Transverse colon (tissue), 3 donors: ENCODE measurements around the gene NMD3.

ENCODE experiments used
- EP300 ChIP-seq: sonication (generic); formaldehyde crosslinking; IDR thresholded peaks from one replicate; pipeline ENCODE4 v1.6.1; 2017; ENCODE audit warnings: antibody characterized with exemption, low read depth
- POLR2A ChIP-seq: fragments of 450-650 bp; IDR thresholded peaks from one replicate; pipeline ENCODE4 v1.6.1; 2016; ENCODE audit warnings: antibody characterized with exemption, mild to moderate bottlenecking, moderate library complexity
- TF ChIP-seq, protein P1 (sequence below), 5 experiments: fragments of 200-600 bp in 3 of 5; fragments of 450-650 bp in 2 of 5; sonication (generic) in 3 of 5; IDR thresholded peaks; 1 replicate in 2 of 5; 2 replicates in 3 of 5; pipeline ENCODE4 v1.5.1; 2016 to 2017; ENCODE audit warnings: antibody characterized with exemption in 5 of 5, inconsistent platforms in 3 of 5, mild to moderate bottlenecking in 2 of 5, moderate library complexity in 1 of 5

DNA sequence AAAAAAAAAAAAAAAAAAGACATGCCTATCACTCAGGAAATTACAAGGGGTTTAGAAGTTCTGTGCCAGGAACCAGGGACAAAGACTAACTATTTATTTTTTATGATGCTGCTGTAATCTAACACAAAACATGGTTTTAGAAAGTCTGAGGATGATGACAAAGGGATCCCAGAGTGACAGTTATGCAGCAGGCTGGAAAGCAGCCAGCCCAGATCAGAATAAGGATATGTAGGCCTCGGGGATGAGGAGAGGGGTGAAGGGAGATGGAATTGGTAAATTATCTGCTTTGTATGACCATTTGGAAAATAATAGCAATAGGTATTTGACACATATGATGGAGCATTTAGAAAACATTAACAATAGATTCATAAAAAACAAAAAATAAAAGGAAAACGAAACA lies 34.1 kb upstream of the NMD3 start:
- TF ChIP-seq, protein P1, sequence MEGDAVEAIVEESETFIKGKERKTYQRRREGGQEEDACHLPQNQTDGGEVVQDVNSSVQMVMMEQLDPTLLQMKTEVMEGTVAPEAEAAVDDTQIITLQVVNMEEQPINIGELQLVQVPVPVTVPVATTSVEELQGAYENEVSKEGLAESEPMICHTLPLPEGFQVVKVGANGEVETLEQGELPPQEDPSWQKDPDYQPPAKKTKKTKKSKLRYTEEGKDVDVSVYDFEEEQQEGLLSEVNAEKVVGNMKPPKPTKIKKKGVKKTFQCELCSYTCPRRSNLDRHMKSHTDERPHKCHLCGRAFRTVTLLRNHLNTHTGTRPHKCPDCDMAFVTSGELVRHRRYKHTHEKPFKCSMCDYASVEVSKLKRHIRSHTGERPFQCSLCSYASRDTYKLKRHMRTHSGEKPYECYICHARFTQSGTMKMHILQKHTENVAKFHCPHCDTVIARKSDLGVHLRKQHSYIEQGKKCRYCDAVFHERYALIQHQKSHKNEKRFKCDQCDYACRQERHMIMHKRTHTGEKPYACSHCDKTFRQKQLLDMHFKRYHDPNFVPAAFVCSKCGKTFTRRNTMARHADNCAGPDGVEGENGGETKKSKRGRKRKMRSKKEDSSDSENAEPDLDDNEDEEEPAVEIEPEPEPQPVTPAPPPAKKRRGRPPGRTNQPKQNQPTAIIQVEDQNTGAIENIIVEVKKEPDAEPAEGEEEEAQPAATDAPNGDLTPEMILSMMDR (IDR thresholded peaks at IDR 0.05) = no peak
- TF ChIP-seq POLR2A (no peak), EP300 (no peak)
